ENCODE measurements around the gene MPPED2. TPM values are rescaled to one million over a fixed set of nuclear protein-coding genes. Genes with fewer than 3 reads are reported as not detected.
A peak's percentile ranks its signal among the peaks of the same experiment; 100 is the strongest.

Gene MPPED2
- total RNA-seq, 1 donor from 2014 or later: 179 TPM

DNA sequence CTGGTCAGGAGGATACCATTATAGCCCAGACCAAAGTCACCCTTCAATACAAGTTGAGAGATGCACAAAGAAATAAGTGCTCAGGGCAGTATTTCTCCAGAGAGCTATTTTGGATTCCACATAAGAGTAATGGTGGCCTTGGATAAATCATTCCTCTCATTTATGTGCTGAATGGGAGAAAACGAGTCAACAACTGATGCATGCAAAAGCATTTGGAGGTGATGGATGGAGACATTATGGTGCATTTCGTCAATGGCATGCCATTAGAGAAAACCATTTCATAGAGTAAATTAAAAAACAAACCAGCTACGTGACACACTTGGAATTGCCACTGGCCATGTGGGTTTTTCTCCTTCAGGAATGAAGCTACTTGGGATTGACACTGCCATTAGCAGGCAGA is 182.0 kb downstream of the MPPED2 start:
- DNase-seq (ENCODE audit: low spot score in 2 of 2, unreplicated experiment in 2 of 2): no peak
- Mint-ChIP-seq H3K4me1 (peaks cover 36% of the 10 kb centered on the region), H3K9me3 (no peaks in the 10 kb centered on the region), H3K36me3 (peaks cover 22% of the 10 kb centered on the region), H3K27me3 (ENCODE audit: low read depth) (no peaks in the 10 kb centered on the region), H3K4me3 (no peak overlapping the region), H3K27ac (no peak overlapping the region)
- no peak for TF ChIP-seq CTCF (IDR thresholded peaks at IDR 0.05; ENCODE audit: unreplicated experiment)

GRCh38 chr11:30395751-30396150 is 190.4 kb downstream of the MPPED2 start:
- TF ChIP-seq CTCF (IDR thresholded peaks at IDR 0.05; ENCODE audit: unreplicated experiment): no peak
- Mint-ChIP-seq H3K27me3 (ENCODE audit: low read depth) (no peaks in the 10 kb centered on the region), H3K4me3 (no peak overlapping the region), H3K4me1 (peaks cover 65% of the 10 kb centered on the region), H3K27ac (peak overlapping the region; percentile 22), H3K36me3 (peaks cover 10% of the 10 kb centered on the region), H3K9me3 (peaks cover 13% of the 10 kb centered on the region)
- no peak for DNase-seq (ENCODE audit: low spot score in 2 of 2, unreplicated experiment in 2 of 2)

DNA sequence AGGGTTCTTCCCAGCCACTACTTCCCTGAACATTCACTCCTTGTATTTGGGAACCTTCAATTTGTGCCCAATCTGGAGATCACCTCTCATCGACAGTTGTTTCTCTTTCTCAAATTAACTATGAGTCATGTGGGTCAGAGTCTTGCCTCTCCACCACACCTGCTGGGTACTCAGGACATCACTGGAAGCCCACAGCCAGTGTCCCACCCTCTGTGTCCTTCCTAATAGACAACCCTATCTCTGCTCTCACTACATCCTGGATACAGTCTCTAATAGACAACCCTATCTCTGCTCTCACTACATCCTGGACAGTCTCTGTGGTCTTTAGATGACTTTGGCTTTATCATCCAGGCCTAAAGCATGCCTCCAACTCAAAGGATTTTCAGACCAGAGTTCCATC is 193.1 kb downstream of the MPPED2 start:
- peaks cover 13% of the 10 kb centered on the region for H3K9me3 Mint-ChIP-seq
- DNase-seq (ENCODE audit: low spot score in 2 of 2, unreplicated experiment in 2 of 2): no peak
- peaks cover 74% of the 10 kb centered on the region for H3K4me1 Mint-ChIP-seq

GRCh38 chr11:30392221-30392784 is 193.8 kb downstream of the MPPED2 start:
- Mint-ChIP-seq H3K9me3 (peaks cover 13% of the 10 kb centered on the region), H3K4me1 (peaks cover 75% of the 10 kb centered on the region), H3K4me3 (peak overlapping the region; percentile 13), H3K36me3 (peaks cover 10% of the 10 kb centered on the region), H3K27me3 (ENCODE audit: low read depth) (no peaks in the 10 kb centered on the region), H3K27ac (peak overlapping the region; percentile 95)
- TF ChIP-seq CTCF (IDR thresholded peaks at IDR 0.05; ENCODE audit: unreplicated experiment): no peak
- no peak for DNase-seq (ENCODE audit: low spot score in 2 of 2, unreplicated experiment in 2 of 2)

More for the DNA sequence above, 193.1 kb downstream of the MPPED2 start:
- Mint-ChIP-seq H3K27me3 (ENCODE audit: low read depth) (no peaks in the 10 kb centered on the region), H3K36me3 (peaks cover 10% of the 10 kb centered on the region), H3K27ac (peak overlapping the region; percentile 95), H3K4me3 (no peak overlapping the region)
- TF ChIP-seq CTCF (IDR thresholded peaks at IDR 0.05; ENCODE audit: unreplicated experiment): no peak

- TF ChIP-seq CTCF (IDR thresholded peaks at IDR 0.05; ENCODE audit: unreplicated experiment): no peak
- Mint-ChIP-seq H3K36me3 (peaks cover 7% of the 10 kb centered on the region), H3K27ac (no peak overlapping the region)
Measured at GRCh38 chr11:30388957-30389356, 197.2 kb downstream of the MPPED2 start.

More at GRCh38 chr11:30388957-30389356, 197.2 kb downstream of the MPPED2 start:
- no peaks in the 10 kb centered on the region for H3K27me3 Mint-ChIP-seq (ENCODE audit: low read depth)
- peaks cover 57% of the 10 kb centered on the region for H3K4me1 Mint-ChIP-seq
- DNase-seq (ENCODE audit: low spot score in 2 of 2, unreplicated experiment in 2 of 2): no peak
- no peak overlapping the region for H3K4me3 Mint-ChIP-seq
- H3K9me3 Mint-ChIP-seq: peaks cover 9% of the 10 kb centered on the region

Data from mesothelial cell of epicardium (in vitro differentiated cells).